ENCODE measurements around the gene KHDC4. TPM values are rescaled to one million over a fixed set of nuclear protein-coding genes. Genes with fewer than 3 reads are reported as not detected.
A peak's percentile ranks its signal among the peaks of the same experiment; 100 is the strongest.

Gene KHDC4
- total RNA-seq, 1 experiment from 2014 or later, result 68.8 TPM

DNA sequence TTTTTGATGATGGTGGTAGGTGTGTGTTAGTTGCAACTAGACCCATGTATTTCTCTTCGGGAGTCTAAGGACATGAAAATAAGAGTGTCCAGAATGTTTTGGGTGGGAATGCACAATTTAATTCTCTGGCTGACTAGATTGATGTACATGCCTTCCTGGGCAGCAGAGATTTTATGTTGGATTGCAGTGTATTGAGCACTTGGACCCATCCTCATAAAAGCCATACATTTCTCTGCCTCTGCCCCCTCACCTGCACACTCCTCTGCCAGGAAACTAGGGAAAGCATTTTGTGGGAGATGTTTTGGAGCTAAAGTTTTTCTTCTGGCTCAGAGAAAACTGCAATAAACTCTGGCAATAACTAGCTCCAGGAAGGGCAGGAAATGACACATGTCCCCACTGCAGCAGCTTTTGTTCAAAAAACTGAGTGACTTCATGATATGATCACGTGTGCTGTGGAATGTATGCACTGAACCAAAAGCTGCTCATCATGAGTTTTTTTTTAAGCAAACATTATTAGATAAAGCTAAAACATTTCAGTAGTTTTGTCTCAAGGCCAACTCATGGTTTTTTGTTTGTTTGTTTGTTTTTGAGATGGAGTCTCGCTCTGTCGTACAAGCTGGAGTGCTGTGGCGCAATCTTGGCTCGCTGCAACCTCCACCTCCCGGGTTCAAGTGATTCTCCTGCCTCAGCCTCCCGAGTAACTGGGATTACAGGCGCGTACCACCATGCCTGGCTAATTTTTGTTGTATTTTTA is 40.6 kb downstream of the KHDC4 start:
- H3K4me3 ChIP-seq, result peak overlapping the region; percentile 11; the same call in 1 of the 2 replicates
- H3K9me2 ChIP-seq (ENCODE audit: insufficient read depth), result no peaks in the 10 kb centered on the region
- peak overlapping the region; percentile 62 for H3K4me2 ChIP-seq
- intact Hi-C loops (cut with micrococcal nuclease; ENCODE audit: unreplicated experiment), result loop anchor here (1.0 to 2.0 kb wide), 2 partner anchors 17 to 34 kb away; partner anchors contain the start of genes RIT1 and SYT11
- no peaks in the 10 kb centered on the region for H3K27me3 ChIP-seq (ENCODE audit: insufficient read depth, low read depth)
- no peak overlapping the region for H2AFZ ChIP-seq
- ChIA-PET CTCF (no interaction called here), POLR2A (ENCODE audit: unreplicated experiment) (interaction anchor here (0.6 kb wide), 6 partner anchors 16 to 699 kb away, joined by 3 to 6 read pairs (median 4); partner anchors contain the start of genes ASH1L and GON4L)
- peak overlapping the region; percentile 90 for H3K27ac ChIP-seq
- H3K4me1 ChIP-seq (replicated peaks; ENCODE audit: insufficient read depth), result peaks cover 24% of the 10 kb centered on the region
- H4K20me1 ChIP-seq (ENCODE audit: insufficient read depth), result no peaks in the 10 kb centered on the region
- H3K79me2 ChIP-seq (ENCODE audit: low read depth), result no peaks in the 10 kb centered on the region
- H3K36me3 ChIP-seq (ENCODE audit: low read depth), result 0 out of 2 replicates have a peak, but pooled peaks cover 1% of the 10 kb centered on the region
- BruUV-seq (replicated peaks), result TSS peak; percentile 95
- H3K9me3 ChIP-seq (ENCODE audit: insufficient read depth, low read depth), result no peaks in the 10 kb centered on the region
- peaks cover 57% of the 10 kb centered on the region for H3F3A ChIP-seq (ENCODE audit: insufficient read depth, low read depth)
- peak; percentile 44 to 87 for DNase-seq
- TF ChIP-seq, protein P1, sequence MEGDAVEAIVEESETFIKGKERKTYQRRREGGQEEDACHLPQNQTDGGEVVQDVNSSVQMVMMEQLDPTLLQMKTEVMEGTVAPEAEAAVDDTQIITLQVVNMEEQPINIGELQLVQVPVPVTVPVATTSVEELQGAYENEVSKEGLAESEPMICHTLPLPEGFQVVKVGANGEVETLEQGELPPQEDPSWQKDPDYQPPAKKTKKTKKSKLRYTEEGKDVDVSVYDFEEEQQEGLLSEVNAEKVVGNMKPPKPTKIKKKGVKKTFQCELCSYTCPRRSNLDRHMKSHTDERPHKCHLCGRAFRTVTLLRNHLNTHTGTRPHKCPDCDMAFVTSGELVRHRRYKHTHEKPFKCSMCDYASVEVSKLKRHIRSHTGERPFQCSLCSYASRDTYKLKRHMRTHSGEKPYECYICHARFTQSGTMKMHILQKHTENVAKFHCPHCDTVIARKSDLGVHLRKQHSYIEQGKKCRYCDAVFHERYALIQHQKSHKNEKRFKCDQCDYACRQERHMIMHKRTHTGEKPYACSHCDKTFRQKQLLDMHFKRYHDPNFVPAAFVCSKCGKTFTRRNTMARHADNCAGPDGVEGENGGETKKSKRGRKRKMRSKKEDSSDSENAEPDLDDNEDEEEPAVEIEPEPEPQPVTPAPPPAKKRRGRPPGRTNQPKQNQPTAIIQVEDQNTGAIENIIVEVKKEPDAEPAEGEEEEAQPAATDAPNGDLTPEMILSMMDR (conservative IDR thresholded peaks at IDR 0.05), result no peak
- no peak for TF ChIP-seq EZH2 (IDR thresholded peaks at IDR 0.05; ENCODE audit: low read depth)

DNA sequence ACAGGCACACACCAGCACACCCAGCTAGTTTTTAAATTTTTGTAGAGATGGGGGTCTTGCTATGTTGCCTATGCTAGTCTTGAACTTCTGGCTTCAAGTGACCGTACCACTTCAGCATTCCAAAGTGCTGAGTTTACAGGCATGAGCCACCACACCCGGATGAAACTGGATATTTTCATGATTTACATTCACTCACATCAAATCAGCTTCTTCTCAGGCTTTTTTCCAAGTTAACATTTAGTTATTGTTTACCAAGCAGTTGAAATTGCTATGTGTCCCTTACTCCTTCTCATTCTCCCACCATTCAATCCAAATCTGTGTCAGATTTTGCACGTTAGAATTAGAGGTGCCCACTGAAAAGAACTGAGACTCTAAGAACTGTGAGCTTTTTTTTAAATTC is 41.4 kb downstream of the KHDC4 start:
- POLR2A ChIA-PET (ENCODE audit: unreplicated experiment), result interaction anchor here (0.6 to 1.1 kb wide), 4 partner anchors 14 to 919 kb away, joined by 3 to 8 read pairs (median 4); no protein-coding TSS in a partner anchor
- BruUV-seq (replicated peaks), result no TSS peak
- H3F3A ChIP-seq (ENCODE audit: insufficient read depth, low read depth), result peaks cover 53% of the 10 kb centered on the region
- H3K4me1 ChIP-seq (replicated peaks; ENCODE audit: insufficient read depth), result peaks cover 24% of the 10 kb centered on the region
- no peaks in the 10 kb centered on the region for H3K79me2 ChIP-seq (ENCODE audit: low read depth)
- no peaks in the 10 kb centered on the region for H3K9me3 ChIP-seq (ENCODE audit: insufficient read depth, low read depth)
- DNase-seq, result peak; percentile 31 to 81
- TF ChIP-seq, protein P1 (conservative IDR thresholded peaks at IDR 0.05), result no peak
- TF ChIP-seq EZH2 (IDR thresholded peaks at IDR 0.05; ENCODE audit: low read depth), result no peak
- intact Hi-C loops (cut with micrococcal nuclease; ENCODE audit: unreplicated experiment), result loop anchor here (1.0 to 2.0 kb wide), 2 partner anchors 18 to 33 kb away; partner anchors contain the start of genes RIT1 and SYT11
- no peaks in the 10 kb centered on the region for H4K20me1 ChIP-seq (ENCODE audit: insufficient read depth)
- peak overlapping the region; percentile 90 for H3K27ac ChIP-seq
- no peaks in the 10 kb centered on the region for H3K36me3 ChIP-seq (ENCODE audit: low read depth)
- H3K9me2 ChIP-seq (ENCODE audit: insufficient read depth), result no peaks in the 10 kb centered on the region
- H3K4me2 ChIP-seq, result peak overlapping the region; percentile 62
- CTCF ChIA-PET, result interaction anchor here (0.5 to 0.6 kb wide), 2 partner anchors 175 to 332 kb away, joined by 3 to 4 read pairs; no protein-coding TSS in a partner anchor
- H3K27me3 ChIP-seq (ENCODE audit: insufficient read depth, low read depth), result no peaks in the 10 kb centered on the region
- H3K4me3 ChIP-seq, result peak overlapping the region; percentile 11; the same call in 1 of the 2 replicates
- no peak overlapping the region for H2AFZ ChIP-seq

DNA sequence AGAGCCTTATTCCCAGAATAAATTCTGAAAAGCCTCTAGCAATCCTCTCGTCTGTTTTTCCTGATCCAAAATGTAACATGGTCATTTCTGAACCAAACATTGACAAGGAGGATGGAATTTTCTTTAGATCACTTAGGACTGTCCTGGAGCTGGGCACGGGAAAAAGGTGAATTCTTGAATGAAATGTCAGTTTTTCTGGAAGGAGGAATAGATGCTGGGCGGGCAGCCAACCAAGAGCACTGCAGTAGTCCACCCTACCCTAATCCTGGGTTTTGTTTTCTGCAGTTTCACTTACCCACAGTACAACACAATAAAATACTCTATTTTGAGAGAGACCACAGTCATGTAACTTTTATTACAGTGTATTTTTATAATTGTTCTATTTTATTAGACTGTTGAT is 44.0 kb downstream of the KHDC4 start:
- Histone ChIP-seq H3K4me2 (no peak overlapping the region), H3F3A (ENCODE audit: insufficient read depth, low read depth) (peaks cover 35% of the 10 kb centered on the region), H3K79me2 (ENCODE audit: low read depth) (no peaks in the 10 kb centered on the region), H3K27me3 (ENCODE audit: insufficient read depth, low read depth) (no peaks in the 10 kb centered on the region), H3K27ac (no peak overlapping the region), H4K20me1 (ENCODE audit: insufficient read depth) (no peaks in the 10 kb centered on the region), H3K9me2 (ENCODE audit: insufficient read depth) (no peaks in the 10 kb centered on the region), H3K4me1 (replicated peaks; ENCODE audit: insufficient read depth) (peaks cover 24% of the 10 kb centered on the region), H3K9me3 (ENCODE audit: insufficient read depth, low read depth) (no peaks in the 10 kb centered on the region), H3K36me3 (ENCODE audit: low read depth) (no peaks in the 10 kb centered on the region), H2AFZ (no peak overlapping the region), H3K4me3 (no peak overlapping the region)
- no peak for TF ChIP-seq EZH2 (IDR thresholded peaks at IDR 0.05; ENCODE audit: low read depth)
- TF ChIP-seq, protein P1 (conservative IDR thresholded peaks at IDR 0.05), result no peak
- ChIA-PET CTCF (no interaction called here), POLR2A (ENCODE audit: unreplicated experiment) (no interaction called here)
- no peak for DNase-seq
- intact Hi-C loops (cut with micrococcal nuclease; ENCODE audit: unreplicated experiment), result no loop called here
- BruUV-seq (replicated peaks), result no TSS peak

Data from PC-9 (cell line).